ENCODE data around the gene TEX14. TPM values are rescaled to one million over a fixed set of nuclear protein-coding genes. Genes with fewer than 3 reads are reported as not detected.

Gene TEX14
- total RNA-seq, 6 donors from 2014 or later, result 0.10 to 1.4 (median 0.63) TPM

DNA sequence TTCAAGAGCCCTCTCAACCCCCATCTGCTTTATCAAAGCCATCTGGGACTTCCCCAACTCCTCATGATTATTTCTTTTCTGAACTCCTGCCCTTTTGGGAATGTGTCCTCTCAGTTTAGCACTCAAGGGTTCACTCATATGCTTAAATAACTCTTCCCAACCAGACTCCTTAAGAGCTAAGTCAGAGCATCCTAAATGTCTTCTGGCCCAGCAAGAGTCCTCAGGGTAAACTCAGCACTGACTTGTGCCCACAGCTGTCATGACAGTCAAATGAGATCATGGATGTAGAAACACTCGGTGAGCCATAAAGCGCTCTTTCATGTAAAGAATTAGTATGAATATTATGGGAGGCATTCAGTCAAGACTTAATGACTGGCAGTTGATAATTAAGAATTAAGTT is 85.9 kb downstream of the TEX14 start:
- Histone ChIP-seq H3K9me3 (no peaks in the 10 kb centered on the region), H3K4me3 (no peak overlapping the region), H3K27me3 (no peaks in the 10 kb centered on the region), H3K4me1 (no peaks in the 10 kb centered on the region), H3K36me3 (no peaks in the 10 kb centered on the region), H3K27ac (no peak overlapping the region)
- TF ChIP-seq EP300 (IDR thresholded peaks at IDR 0.05) (no peak), POLR2A (IDR thresholded peaks at IDR 0.05) (no peak)
- no peak for ATAC-seq (ENCODE audit: low FRiP score in 2 of 2)
- WGBS, 2 donors, result 94 to 95% methylated on average over 2 of the region's 2 CpGs
- DNase-seq, result no peak

DNA sequence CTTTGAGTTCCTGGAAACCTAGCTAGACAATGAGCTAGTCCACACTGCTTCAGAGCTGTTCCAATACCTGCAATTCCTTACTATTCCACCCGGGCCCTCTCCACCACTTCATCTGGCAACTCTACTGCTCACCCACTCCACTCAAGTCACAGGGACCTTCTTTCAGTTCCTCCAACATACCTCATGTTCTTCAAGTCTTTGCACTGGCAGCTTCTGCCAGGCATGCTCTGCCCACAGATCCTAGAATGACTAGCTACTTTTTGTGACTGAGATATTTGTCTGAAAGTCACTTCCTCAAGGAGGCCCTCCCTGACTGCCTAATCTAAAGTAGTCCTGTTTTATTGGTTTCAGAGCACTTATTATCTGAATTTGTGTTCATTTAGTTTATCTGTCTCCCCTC is 86.4 kb downstream of the TEX14 start:
- ATAC-seq (ENCODE audit: low FRiP score in 2 of 2) (no peak), DNase-seq (no peak)
- Histone ChIP-seq H3K4me3 (no peak overlapping the region), H3K27ac (no peak overlapping the region), H3K27me3 (no peaks in the 10 kb centered on the region), H3K36me3 (no peaks in the 10 kb centered on the region), H3K9me3 (no peaks in the 10 kb centered on the region), H3K4me1 (no peaks in the 10 kb centered on the region)
- WGBS, 2 donors, result 43 to 71% methylated on average over 1 of the region's 1 CpG
- TF ChIP-seq POLR2AphosphoS5 (IDR thresholded peaks at IDR 0.05) (no peak), EP300 (IDR thresholded peaks at IDR 0.05) (no peak), POLR2A (IDR thresholded peaks at IDR 0.05) (no peak)
- TF ChIP-seq, protein P1, sequence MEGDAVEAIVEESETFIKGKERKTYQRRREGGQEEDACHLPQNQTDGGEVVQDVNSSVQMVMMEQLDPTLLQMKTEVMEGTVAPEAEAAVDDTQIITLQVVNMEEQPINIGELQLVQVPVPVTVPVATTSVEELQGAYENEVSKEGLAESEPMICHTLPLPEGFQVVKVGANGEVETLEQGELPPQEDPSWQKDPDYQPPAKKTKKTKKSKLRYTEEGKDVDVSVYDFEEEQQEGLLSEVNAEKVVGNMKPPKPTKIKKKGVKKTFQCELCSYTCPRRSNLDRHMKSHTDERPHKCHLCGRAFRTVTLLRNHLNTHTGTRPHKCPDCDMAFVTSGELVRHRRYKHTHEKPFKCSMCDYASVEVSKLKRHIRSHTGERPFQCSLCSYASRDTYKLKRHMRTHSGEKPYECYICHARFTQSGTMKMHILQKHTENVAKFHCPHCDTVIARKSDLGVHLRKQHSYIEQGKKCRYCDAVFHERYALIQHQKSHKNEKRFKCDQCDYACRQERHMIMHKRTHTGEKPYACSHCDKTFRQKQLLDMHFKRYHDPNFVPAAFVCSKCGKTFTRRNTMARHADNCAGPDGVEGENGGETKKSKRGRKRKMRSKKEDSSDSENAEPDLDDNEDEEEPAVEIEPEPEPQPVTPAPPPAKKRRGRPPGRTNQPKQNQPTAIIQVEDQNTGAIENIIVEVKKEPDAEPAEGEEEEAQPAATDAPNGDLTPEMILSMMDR (IDR thresholded peaks at IDR 0.05), result no peak

DNA sequence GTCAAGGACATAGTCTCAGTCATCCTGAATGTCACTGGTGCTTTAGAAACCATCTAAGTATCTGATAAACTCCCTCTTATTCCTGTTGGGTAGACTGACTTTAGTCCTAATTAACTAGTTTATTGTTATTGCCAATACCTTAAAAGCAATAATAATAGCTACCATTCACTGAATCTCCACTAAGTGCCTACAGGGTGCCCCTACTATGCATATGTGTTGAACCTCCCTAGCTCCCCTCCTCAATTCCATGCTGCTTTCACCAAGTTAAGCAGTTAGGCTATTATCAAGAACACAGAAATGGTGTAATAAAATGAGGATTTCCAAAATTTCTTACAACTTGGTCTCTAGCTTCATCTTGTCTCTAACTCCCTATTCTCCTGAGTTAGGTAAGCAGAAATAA is 89.9 kb downstream of the TEX14 start:
- no peak for TF ChIP-seq EP300 (IDR thresholded peaks at IDR 0.05)
- TF ChIP-seq POLR2A (IDR thresholded peaks at IDR 0.05), result no peak
- TF ChIP-seq POLR2AphosphoS5 (IDR thresholded peaks at IDR 0.05), result no peak
- TF ChIP-seq, protein P1 (IDR thresholded peaks at IDR 0.05), result no peak
- Histone ChIP-seq H3K27ac (no peak overlapping the region), H3K27me3 (no peaks in the 10 kb centered on the region), H3K4me3 (no peak overlapping the region), H3K9me3 (no peaks in the 10 kb centered on the region), H3K4me1 (no peaks in the 10 kb centered on the region), H3K36me3 (no peaks in the 10 kb centered on the region)
- DNase-seq, result no peak
- no peak for ATAC-seq (ENCODE audit: low FRiP score in 2 of 2)

DNA sequence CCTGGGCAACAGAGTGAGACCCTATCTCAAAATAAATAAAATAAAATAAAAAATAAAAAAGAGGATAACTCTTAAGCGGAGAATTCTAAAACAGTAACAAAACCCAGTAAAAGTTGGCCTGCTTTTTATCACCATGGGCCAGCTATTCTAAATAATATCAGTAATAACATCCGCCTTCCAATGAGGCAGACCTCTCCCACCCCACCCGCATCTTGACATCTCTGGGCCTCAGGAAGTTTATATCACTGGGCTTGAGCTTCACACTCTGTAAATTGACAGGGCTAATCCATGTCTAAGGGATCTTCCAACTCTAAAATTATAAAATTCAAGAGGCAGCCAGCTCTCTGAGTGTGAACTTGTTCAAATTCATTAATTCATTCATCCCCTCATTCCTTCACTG is 94.5 kb downstream of the TEX14 start:
- TF ChIP-seq POLR2AphosphoS5 (IDR thresholded peaks at IDR 0.05) (no peak), POLR2A (IDR thresholded peaks at IDR 0.05) (no peak)
- TF ChIP-seq, protein P1 (IDR thresholded peaks at IDR 0.05), result no peak

DNA sequence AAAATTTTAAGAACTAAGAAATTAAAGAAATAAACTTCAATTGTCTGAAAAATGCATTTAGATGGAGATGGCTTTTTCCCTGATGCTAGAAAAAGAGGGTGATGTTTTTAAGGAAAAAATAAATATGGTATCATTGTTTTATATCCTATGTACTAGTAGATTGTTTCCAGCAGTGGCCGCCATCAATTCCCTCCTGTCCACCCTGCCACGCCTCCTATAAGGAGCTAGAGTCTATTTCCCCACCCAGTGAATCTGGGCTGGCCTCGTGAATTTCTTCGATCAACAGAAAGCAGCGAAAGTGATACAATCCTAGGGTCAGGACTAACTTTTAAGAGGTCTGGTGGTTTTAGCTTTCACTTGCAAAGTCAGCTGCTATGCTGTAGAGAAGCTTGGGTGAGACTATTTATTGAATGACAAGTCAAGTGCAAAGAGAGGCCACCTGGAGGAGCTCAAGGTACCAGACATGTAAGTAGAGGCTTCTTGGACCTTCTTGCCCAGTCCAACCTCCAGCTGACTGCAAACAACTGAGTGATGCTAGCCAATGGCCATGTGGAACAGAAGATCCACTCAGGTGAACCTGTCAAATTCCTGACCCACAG is 96.6 kb downstream of the TEX14 start:
- Histone ChIP-seq H3K9me3 (no peaks in the 10 kb centered on the region), H3K4me3 (no peak overlapping the region), H3K36me3 (no peaks in the 10 kb centered on the region), H3K27me3 (no peaks in the 10 kb centered on the region), H3K27ac (no peak overlapping the region), H3K4me1 (no peaks in the 10 kb centered on the region)
- no peak for TF ChIP-seq POLR2A (IDR thresholded peaks at IDR 0.05)
- no peak for TF ChIP-seq EP300 (IDR thresholded peaks at IDR 0.05)
- no peak for TF ChIP-seq POLR2AphosphoS5 (IDR thresholded peaks at IDR 0.05)
- TF ChIP-seq, protein P1 (IDR thresholded peaks at IDR 0.05), result no peak
- no peak for ATAC-seq (ENCODE audit: low FRiP score in 2 of 2)
- no peak for DNase-seq
- 85 to 90% methylated on average over 5 of the region's 5 CpGs for WGBS, 2 donors

More for the DNA sequence above, 94.5 kb downstream of the TEX14 start:
- no peak overlapping the region for H3K27ac ChIP-seq
- no peaks in the 10 kb centered on the region for H3K27me3 ChIP-seq
- H3K9me3 ChIP-seq, result no peaks in the 10 kb centered on the region
- no peak overlapping the region for H3K4me3 ChIP-seq
- ATAC-seq (ENCODE audit: low FRiP score in 2 of 2) (no peak), DNase-seq (no peak)
- H3K36me3 ChIP-seq, result no peaks in the 10 kb centered on the region
- WGBS, 2 donors, result 92 to 96% methylated on average over 3 of the region's 3 CpGs
- H3K4me1 ChIP-seq, result no peaks in the 10 kb centered on the region
